ENCODE data around the gene AMZ2.
"Not testable (repeated sequence)": the region's sequence is repeated elsewhere in the genome, so short reads cannot be mapped to it uniquely, and the experiment has no call there.

The AMZ2 gene

DNA sequence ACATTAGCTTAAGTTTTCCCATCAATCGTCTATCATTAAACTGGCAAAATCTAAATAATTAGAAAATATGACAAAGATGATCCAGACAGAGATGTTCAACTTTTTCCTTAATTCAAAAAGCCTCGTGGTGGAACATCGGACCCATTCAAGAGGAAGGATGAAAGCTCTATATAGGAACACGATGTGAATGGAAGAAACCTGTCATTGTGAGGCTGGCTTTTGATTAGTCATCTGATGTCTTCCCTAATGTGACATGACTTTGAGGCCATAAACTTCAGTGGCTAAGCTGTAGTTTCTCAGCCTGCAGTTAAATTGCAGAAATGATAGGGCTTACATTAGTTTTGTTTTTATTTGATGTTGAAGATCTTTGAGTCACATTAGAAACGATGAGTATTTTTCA is 1.0 kb downstream of the AMZ2 start:
- H3K4me3 ChIP-seq = peak overlapping the region; percentile 93 to 99
- no peak for TF ChIP-seq CTCF (IDR thresholded peaks at IDR 0.05)
- no peak for DNase-seq
- no peaks in the 10 kb centered on the region for H3K9me3 ChIP-seq
- no peaks in the 10 kb centered on the region for H3K27me3 ChIP-seq
- peak overlapping the region; percentile 94 to 99 for H3K27ac ChIP-seq
- peaks cover 0 to 15% (median 9%) of the 10 kb centered on the region in 4 donors for H3K4me1 ChIP-seq
- H3K36me3 ChIP-seq = peaks cover 4 to 25% (median 23%) of the 10 kb centered on the region in 3 donors
- intact Hi-C loops (cut with DNase I; ENCODE audit: low total_unique reads) = loop anchor here (5.0 to 10.0 kb wide), 2 partner anchors 42 to 206 kb away; partner anchors contain the start of gene WIPI1

DNA sequence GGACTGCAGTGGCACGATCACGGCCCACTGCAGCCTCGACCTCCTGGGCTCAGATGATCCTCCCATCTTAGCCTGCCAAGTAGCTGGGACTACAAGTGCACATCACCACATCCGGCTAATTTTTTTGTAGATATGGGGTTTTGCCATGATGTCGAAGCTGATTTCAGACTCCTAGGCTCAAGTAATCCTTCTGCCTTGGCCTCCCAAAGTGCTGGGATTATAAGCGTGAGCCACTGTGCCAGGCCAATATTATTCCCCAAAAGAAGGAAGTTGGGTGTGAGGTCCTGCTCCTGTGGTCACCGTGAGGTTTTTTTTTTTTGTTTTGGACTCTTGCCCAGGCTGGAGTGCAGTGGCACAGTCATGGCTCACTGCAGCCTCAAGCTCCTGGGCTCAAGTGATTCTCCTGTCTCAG is 1.5 kb downstream of the AMZ2 start:
- Histone ChIP-seq H3K4me3 (no peak overlapping the region), H3K36me3 (peaks cover 6 to 29% (median 28%) of the 10 kb centered on the region in 3 donors), H3K9me3 (no peaks in the 10 kb centered on the region), H3K27ac (peak overlapping the region in 1 of 2 donors; percentile 99), H3K4me1 (peaks cover 0 to 15% (median 9%) of the 10 kb centered on the region in 4 donors), H3K27me3 (no peaks in the 10 kb centered on the region)
- DNase-seq = no peak
- intact Hi-C loops (cut with DNase I; ENCODE audit: low total_unique reads) = loop anchor here (5.0 to 10.0 kb wide), 2 partner anchors 42 to 205 kb away; partner anchors contain the start of gene WIPI1
- TF ChIP-seq CTCF (IDR thresholded peaks at IDR 0.05) = no peak

- Histone ChIP-seq H3K36me3 (peaks cover 24 to 58% (median 53%) of the 10 kb centered on the region in 3 donors), H3K4me1 (peaks cover 0 to 13% (median 9%) of the 10 kb centered on the region in 4 donors)
- H3K27ac ChIP-seq; DNase-seq; H3K4me3 ChIP-seq; intact Hi-C loops (cut with DNase I; ENCODE audit: low total_unique reads); H3K27me3 ChIP-seq; H3K9me3 ChIP-seq: not testable (repeated sequence)
Measured at GRCh38 chr17:68253426-68253825, 5.6 kb downstream of the AMZ2 start.

DNA sequence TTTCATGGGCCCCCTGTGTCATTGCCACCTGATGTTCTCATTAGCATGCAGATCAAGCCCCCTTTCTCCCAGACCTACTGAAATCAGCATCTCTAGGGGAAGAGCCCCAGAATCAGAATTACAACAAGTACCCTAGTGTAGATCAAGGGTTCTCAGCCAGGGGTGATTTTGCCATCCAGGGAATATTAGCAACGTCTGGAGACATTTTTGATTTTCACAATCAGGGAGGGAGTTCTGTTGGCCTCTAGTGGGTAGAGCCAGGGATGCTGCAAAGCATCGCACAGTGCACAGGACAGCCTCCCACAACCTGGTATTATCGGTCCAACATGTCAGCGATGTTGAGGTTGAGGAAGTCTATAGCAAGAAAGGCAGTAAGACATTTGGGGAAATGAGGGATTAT is 7.3 kb downstream of the AMZ2 start:
- no peak for DNase-seq
- intact Hi-C loops (cut with DNase I; ENCODE audit: low total_unique reads) = no loop called here
- H3K36me3 ChIP-seq = peaks cover 24 to 58% (median 53%) of the 10 kb centered on the region in 3 donors
- H3K27me3 ChIP-seq = no peaks in the 10 kb centered on the region
- H3K9me3 ChIP-seq = no peaks in the 10 kb centered on the region
- H3K27ac ChIP-seq = no peak overlapping the region
- peaks cover 0 to 3% (median 0%) of the 10 kb centered on the region in 4 donors for H3K4me1 ChIP-seq
- no peak for TF ChIP-seq CTCF (IDR thresholded peaks at IDR 0.05)
- H3K4me3 ChIP-seq = no peak overlapping the region

GRCh38 chr17:68255731-68256538 is 8.1 kb downstream of the AMZ2 start:
- peaks cover 0 to 3% (median 0%) of the 10 kb centered on the region in 4 donors for H3K4me1 ChIP-seq
- no peaks in the 10 kb centered on the region for H3K9me3 ChIP-seq
- H3K27me3 ChIP-seq = no peaks in the 10 kb centered on the region
- intact Hi-C loops (cut with DNase I; ENCODE audit: low total_unique reads) = no loop called here
- no peak overlapping the region for H3K4me3 ChIP-seq
- no peak for TF ChIP-seq CTCF (IDR thresholded peaks at IDR 0.05)
- DNase-seq = no peak
- no peak overlapping the region for H3K27ac ChIP-seq
- H3K36me3 ChIP-seq = peaks cover 24 to 56% (median 53%) of the 10 kb centered on the region in 3 donors

- intact Hi-C loops (cut with DNase I; ENCODE audit: low total_unique reads); H3K4me3 ChIP-seq; H3K27ac ChIP-seq; H3K4me1 ChIP-seq; DNase-seq; H3K9me3 ChIP-seq; H3K27me3 ChIP-seq: not testable (repeated sequence)
- peaks cover 20 to 49% (median 48%) of the 10 kb centered on the region in 3 donors for H3K36me3 ChIP-seq
Measured at GRCh38 chr17:68256701-68257100, 8.9 kb downstream of the AMZ2 start.
